Right lung (tissue), 5 donors: ENCODE data around the gene DDX24. TPM values are rescaled to one million over a fixed set of nuclear protein-coding genes. Genes with fewer than 3 reads are reported as not detected.

Experiments used
- DNase-seq, 2 donors: peaks; one replicate each; pipeline ENCODE4 v3.0.0-alpha.2; 2013
- polyA plus RNA-seq, 5 donors: library from polyadenylated mRNA; unstranded; fragments of 120-200 nt; gene quantifications; one replicate each; pipeline versions ENCODE4 v1.2.1 to v1.2.3, GENCODE V29; 2013; ENCODE audit warnings: inconsistent platforms in 1 of 5, low replicate concordance in 1 of 5; ENCODE audit not compliant: insufficient read length in 5 of 5, insufficient read depth in 1 of 5

Gene DDX24
- polyA plus RNA-seq, 5 donors = 129 to 148 (median 139) TPM

GRCh38 chr14:94116701-94117100 is 35.7 kb upstream of the DDX24 start:
- DNase-seq = no peak

GRCh38 chr14:94115631-94116030 is 34.6 kb upstream of the DDX24 start:
- DNase-seq = no peak

GRCh38 chr14:94115058-94115591 is 34.1 kb upstream of the DDX24 start:
- DNase-seq = no peak

- no peak for DNase-seq
Measured at GRCh38 chr14:94114589-94115057, 33.6 kb upstream of the DDX24 start.

GRCh38 chr14:94113908-94114588 is 33.0 kb upstream of the DDX24 start:
- DNase-seq = no peak

GRCh38 chr14:94113490-94113889 is 32.5 kb upstream of the DDX24 start:
- no peak for DNase-seq

GRCh38 chr14:94113073-94113472 is 32.1 kb upstream of the DDX24 start:
- no peak for DNase-seq

- no peak for DNase-seq
Measured at GRCh38 chr14:94112513-94113063, 31.6 kb upstream of the DDX24 start.

GRCh38 chr14:94111276-94112095 is 30.5 kb upstream of the DDX24 start:
- DNase-seq = no peak

GRCh38 chr14:94110552-94111181 is 29.7 kb upstream of the DDX24 start, which contains the start of gene IFI27:
IFI27 (plus strand) TSS chr14:94110736.
- no peak for DNase-seq

- no peak for DNase-seq
Measured at GRCh38 chr14:94109915-94110250, 28.9 kb upstream of the DDX24 start.

- DNase-seq = no peak
Measured at GRCh38 chr14:94104731-94105130, 23.7 kb upstream of the DDX24 start.

- no peak for DNase-seq
Measured at GRCh38 chr14:94103554-94104150, 22.6 kb upstream of the DDX24 start.

- DNase-seq = no peak
Measured at GRCh38 chr14:94102768-94103482, 21.9 kb upstream of the DDX24 start.

GRCh38 chr14:94101748-94102147 is 20.7 kb upstream of the DDX24 start:
- DNase-seq = no peak

GRCh38 chr14:94100847-94101246 is 19.8 kb upstream of the DDX24 start:
- no peak for DNase-seq

GRCh38 chr14:94099006-94099405 is 18.0 kb upstream of the DDX24 start:
- no peak for DNase-seq

GRCh38 chr14:94098326-94098992 is 17.5 kb upstream of the DDX24 start:
- DNase-seq = no peak

- no peak for DNase-seq
Measured at GRCh38 chr14:94097091-94097490, 16.1 kb upstream of the DDX24 start.

GRCh38 chr14:94093418-94093817 is 12.4 kb upstream of the DDX24 start:
- DNase-seq = no peak
